CD4-positive, alpha-beta T cell treated with Interleukin-1 beta for 1 hour (primary cell): ENCODE results near the gene PDZRN3.

Experiments
- DNase-seq, 2 donors: peaks; one replicate each; pipeline ENCODE4 v3.0.0-alpha.2; 2020 to 2022

PDZRN3 gene

DNA sequence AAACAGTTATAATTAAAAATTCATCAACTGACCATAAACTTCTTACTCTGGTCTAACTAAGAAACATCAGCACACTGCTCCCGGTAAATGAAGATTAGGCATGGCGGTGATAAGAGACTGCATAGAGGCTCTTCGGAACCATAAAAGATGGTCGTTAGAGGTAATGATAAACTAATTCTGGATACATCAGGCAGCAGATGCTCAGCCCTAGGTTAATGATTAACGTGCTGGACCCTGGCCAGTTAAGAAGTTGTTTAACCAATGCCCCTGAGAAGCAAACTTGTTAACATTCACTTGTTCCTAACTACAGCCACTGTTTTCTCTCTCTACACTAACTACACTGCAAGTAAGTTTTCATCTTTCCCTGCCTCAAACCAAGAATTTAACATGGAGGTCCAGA lies 111.5 kb downstream of the PDZRN3 start:
- DNase-seq = no peak

DNA sequence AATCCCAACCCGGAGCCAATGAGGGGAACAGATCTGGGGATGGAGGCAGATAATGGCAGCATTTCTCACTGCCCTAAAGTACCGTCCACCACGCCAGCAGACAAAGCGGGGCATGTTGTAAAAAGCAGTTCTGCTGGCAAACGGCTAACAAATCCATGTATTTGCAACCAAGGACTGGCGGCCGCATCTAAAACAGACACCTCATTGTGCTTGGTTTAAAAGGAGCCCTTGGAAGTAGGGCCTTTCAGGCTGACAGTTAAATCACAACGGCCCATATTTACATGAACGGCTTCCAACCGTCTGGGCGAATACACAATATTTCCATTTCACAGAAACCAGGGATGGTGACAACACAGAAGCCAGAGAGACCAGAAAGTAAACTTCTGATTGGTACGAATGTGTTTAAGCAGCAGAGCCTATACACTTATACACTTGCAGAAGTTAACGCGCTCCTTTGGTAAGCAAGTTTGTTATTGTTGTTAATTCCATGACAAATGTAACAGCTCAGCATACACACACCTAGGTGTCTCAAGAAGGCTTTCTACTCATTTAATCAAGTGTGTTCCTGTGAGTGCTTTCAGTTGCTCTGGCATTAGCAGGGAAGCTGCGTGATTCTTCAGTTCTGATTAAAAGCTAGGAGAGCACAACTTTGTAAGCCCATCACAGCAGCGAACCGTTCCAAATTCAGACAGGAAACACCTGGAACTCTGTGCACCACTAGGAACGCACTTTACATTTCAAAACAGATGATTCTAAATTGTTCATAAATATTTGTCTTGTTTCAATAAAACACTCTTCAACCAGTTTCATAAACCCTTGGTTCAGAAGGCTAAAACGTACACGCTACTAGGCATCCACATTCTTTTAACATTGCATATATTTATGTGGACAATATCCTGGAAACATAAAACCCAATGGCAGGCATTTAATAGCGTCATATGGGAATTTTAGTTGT lies 112.9 kb downstream of the PDZRN3 start:
- no peak for DNase-seq

DNA sequence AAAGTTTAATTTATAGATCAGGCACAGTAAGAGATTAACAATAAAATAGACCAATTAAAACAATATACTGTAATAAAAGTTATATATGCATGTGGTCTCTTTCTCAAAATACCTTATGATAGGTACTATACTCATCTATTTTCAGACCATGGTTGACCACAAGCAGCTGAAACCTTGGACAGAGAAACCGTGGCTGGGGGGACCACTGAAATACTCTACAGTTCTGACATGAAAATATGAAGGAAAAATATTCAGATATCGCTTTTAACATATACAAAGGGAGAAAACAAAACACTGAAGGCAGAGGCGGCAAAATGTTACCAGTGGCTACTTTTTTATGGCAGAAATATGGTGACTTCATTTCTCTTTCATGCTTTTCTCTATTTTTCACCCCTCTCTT lies 114.0 kb downstream of the PDZRN3 start:
- DNase-seq = no peak

DNA sequence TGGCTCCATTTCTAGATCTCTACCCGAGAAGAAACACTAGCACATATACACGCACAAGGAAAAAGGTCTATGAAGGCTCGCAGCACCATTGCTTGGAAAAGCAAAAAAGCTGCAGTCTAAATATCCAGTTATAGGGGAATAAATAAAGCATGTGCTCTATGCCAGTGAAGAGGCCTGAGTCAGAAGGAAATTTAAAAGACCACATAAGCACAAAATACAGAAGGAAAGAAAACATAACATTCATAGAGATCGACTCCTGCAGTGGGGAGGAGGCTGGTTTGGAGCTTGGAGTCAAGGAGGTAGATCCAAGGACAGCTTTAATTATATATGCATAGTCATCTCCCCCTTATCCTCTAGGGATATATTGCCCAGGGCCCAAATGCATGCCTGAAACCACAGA lies 114.4 kb downstream of the PDZRN3 start:
- DNase-seq = no peak

DNA sequence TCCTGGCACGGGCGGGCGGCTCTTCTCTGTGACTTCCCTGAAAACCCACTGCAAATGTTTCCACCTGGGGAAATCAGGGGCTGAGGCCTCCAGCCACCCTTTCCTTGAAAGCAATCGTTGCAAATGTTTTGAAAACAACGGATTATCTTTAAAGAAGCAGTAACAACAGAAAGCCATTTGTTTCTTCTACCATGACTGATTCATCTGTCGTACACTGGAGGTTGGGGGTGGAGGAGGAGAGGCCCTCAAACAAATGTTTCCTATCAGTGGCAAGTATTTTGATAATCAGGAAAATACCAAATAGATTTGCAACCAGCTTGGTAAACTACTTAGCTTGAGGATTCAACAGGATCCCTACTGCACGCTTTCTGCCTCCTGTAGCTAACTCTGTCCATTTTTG lies 114.9 kb downstream of the PDZRN3 start:
- DNase-seq = no peak

DNA sequence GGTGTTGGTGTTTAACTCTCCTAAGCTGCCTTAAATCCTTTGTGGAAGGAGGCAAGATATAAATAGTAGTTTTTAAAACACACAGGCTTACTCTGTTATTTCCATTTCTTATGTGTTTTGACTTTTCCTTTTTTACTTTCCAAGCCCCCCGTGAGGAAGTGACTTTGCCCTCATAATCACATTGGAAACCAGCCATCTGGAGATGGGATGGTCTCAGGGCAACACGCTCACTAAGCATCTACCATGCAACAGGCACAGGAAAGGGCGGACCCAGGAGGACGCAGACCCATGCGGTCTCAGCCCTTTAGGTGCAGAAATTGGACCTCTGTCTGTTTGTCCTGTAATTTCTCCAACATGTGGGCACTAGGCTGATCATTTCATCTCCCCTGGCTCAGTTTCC lies 115.7 kb downstream of the PDZRN3 start:
- no peak for DNase-seq

DNA sequence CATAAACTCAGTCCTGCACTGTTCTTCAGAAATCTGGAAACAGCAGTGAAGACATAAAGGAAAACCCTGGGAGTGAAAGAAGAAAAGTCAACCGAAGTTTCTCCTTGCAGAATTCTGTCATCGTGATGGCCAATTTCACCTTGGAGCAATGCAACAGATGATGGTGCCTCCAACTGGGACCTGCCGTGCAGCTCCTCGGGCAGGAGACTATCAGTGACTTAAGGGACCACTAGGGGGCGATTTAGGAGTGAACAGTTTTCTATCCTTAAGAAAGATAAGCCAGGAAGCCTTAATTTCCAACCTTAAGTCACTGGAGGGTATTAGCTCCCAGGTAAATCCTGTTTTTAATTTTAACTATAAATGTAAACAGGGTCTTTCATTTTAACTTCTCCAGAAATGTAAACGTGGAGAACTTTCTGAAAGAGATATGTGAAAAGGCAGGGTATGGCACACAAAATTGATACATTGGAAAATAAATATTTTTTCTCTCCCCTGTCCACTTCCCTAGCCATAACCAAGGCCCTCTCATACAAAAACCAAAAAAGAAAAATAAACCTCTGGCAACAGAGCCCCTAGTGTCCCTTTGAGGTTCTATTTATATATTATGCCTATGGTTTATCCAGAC lies 116.3 kb downstream of the PDZRN3 start:
- DNase-seq = peak in 1 of 2 donors; percentile 14

DNA sequence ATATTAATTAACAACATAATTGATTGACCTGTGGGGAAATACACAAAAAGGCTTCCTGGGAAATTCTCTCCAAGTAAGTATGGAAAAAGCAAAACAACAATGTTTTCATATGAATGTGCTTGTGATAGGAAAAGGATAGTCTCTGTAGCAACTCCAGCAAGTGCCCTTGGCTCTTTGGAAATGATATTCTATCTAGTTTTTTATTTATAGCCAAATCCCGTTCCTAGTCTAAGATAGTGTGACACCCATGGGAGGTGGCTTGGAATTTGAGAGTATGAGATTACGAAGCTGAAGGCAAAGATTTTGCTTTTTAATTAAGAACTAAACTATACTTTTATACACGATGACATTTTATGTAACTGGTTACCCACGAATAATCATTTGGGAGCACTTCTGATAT lies 119.9 kb downstream of the PDZRN3 start:
- no peak for DNase-seq

DNA sequence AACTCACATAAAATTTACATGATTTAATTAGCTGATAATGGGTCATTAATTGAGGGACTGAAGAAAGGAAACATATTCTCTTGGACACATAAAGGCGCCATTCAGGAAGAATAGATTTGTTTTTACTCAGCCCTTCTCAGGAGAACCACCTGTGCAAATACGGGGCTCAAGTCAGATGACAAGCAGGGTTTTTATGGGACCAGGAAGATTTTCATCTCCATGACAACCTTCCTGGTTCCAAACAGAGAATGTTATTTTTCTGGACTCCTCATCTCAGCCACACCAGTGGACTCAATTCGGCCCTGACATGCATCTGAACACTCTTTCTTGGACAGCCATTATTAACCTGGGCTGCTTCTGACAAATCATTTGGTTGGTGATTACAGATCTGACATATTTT lies 120.5 kb downstream of the PDZRN3 start:
- no peak for DNase-seq

DNA sequence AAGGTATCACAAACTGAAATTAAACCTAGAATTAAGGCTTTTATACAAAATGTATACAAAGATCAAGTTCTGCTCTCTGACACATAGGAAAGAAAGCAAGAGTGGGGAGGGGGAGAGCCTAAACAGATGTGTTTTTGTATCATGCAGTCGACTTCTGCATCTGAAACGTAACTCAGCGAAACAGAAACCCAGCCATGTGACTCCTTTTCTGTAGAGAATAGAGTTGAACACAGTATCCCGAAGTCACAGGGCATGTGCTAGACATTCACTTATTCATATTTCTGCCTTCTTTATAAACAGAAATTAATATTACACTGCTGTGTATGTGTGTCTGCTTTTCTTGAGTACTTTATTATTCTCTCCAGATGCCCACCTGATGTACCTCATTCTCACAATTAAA lies 121.0 kb downstream of the PDZRN3 start:
- no peak for DNase-seq

DNA sequence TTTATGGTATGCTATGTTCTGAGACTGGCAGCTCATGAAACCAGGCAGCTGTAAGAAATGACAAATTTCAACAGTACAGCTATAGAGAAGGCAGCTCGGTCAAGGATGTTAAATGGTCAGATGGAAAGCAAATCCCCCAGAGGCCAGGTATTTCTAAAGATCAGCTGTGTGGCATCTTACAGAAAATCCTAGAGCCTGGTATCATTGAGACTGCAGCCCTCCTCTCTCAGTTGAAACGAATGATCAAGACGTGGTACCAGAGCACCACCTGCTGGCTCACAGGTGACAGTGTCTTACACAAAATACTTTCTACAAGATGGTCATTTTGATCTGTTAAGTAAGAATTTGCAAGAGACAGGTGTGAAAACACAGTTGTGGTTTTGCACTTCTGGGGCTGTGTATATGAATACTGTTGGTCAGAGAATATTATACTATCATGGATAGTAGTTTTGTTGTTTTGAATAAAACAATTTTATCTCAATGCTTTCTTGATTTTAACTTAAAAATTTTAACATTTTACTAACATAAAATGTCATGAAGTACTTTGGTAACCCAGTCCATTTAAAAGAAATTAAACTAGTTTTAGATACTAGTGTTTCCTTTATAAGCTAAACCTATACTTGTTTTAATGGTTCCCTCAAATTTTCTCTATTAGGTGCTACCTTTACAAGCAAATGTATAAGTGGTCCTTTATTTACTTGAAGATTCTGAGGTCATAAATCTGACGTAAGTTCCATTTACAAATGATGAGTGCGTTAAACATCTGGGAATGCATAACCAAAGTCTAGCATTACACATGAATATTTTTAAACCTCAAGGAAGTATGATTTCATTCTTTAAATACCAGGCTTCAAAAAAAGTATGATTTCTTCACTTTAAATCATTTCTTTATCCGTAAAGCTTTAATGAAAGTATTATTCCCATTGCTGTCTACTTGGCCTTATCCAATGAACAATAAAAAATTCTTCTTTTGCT lies 121.8 kb downstream of the PDZRN3 start:
- DNase-seq = peak; percentile 36 to 39

DNA sequence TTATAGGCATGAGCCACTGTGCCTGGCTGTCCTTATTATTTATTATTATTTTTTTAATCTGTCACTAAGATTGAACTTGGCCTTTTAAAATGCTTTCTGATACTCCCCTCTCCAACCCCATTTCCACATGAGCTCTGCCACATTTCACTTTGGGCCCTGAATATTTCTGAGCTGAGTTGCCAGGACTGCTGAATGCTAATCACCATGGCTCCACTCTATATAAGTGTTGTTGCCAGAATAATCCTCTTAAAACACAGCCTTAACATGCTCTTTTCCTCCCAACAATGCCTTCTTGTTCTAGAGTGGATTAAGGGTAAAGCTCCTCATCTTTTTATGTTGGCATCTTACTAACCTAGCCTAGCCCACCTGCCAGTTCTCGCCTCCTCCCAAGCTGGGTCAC lies 124.4 kb downstream of the PDZRN3 start:
- no peak for DNase-seq

DNA sequence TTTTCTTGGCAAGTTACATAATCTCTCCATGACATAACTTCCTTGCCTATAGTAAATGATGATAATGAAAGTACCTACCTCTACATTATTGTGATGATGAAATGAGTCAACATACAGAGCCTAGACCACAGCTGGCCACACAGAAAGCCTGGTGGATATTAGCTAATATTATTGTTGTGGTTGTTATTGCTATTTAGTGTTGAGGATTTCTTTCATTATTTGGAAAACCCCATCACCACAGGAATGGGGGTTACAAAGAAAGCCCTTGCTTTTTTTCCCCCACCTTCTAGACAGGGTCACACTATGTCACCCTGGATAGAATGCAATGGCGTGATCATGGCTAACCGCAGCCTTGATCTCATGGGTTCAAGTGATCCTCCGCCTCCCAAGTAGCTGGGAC lies 125.0 kb downstream of the PDZRN3 start:
- no peak for DNase-seq

DNA sequence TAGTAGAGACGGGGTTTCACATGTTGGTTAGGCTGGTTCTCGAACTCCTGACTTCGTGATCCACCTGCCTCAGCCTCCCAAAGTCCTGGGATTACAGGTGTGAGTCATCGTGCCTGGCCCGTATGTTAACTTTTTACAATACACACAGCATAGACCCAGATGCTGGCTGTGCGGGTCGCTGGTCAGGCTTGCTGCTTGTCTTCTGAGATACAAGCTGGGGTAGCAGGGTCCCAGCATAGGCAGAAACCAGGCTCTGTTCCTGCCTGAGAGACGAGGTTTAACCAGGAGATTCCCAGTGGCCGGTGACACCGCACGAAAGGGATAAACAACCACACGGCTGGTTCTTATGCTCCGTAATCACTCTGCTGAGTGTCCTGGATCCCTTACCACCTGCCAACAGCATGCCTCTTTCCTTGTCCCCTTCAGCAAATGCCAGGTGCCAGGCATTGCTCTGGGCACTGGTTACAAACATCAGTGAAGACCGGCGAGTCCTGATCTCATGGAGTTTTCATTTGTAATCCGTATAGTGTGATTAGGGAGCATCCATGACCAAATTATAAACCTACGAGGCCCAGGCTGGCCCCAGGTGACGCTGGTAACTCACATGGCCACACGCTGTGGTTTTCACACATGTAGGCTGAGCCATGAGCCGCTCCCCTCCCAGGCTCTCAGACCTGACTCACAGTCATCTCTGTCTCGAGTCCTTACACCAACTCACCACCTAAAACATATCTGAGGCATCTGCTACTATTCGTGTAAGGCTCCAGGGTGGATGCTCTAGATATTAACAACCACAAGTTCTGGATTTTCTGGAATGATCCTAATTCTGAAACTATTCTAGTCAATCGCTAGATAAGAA lies 125.7 kb downstream of the PDZRN3 start:
- DNase-seq = no peak

DNA sequence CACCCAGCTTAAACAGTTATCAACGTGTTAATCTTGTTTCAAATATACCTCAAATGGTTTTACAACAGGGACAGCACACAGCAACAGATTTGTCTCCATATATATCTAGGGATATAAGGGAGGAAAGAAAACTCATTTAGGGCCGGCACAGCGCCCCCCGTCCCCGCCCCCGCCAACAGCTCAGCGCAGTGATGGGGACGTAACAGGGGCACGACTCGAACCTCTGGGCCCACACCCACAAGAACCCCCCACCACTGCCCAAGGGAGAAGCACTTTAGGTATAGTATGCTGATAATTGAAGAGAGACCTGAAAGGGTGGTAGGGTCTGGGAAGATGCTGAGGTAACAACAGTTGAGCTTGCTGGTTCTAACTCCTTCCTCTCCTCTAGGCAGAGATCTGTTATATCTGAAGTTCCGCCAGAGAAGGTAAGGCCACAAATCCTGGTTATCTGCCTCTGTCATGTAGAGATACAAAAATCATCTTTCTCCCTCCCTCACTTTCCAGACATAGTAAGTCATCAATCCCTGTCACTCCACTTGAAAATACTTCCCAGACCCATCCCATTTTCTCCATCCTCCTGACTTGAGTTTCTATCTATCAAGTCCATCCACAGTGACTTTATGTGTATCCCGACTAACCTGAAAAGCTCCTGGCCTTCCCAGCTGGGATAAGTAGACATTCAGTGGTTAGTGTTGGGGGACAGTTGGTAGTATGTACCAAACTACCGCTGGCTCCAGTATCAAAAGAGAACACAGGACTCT lies 126.9 kb downstream of the PDZRN3 start:
- no peak for DNase-seq

DNA sequence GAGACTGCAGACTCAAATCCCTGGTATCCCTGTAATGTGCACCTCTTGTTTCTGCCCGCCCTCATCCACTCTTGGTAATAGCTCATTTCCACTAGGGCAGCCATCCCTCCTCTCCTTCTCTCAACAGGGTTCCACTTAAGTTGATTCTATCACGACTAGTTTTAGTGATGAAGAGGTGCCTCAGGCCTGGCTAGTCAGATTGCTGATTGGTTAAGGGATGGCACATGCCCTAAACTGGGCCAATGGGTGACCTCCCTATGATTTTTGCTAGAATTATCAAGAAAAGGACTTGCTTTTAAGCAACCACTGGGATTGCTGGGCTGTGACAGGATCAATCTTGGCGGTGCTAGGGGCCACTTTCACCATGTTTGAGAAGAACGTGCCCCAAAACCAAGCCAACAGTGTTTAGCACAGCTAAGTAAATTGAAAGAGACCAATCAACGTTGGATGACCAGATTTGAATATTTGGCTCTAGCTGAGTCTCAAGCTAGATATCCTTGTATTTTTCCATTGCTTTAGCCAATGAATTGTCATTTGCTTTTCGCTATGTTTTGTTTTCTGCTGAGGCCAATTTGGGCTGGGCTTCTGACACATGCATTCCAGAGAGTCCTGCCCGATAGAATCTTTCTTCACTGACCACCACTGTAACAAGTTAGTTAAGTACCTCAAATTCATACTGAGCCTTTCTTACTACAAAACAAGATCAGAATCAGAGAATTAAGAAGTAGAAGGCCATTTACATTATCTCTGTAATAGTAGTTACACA lies 131.0 kb downstream of the PDZRN3 start:
- DNase-seq = no peak

DNA sequence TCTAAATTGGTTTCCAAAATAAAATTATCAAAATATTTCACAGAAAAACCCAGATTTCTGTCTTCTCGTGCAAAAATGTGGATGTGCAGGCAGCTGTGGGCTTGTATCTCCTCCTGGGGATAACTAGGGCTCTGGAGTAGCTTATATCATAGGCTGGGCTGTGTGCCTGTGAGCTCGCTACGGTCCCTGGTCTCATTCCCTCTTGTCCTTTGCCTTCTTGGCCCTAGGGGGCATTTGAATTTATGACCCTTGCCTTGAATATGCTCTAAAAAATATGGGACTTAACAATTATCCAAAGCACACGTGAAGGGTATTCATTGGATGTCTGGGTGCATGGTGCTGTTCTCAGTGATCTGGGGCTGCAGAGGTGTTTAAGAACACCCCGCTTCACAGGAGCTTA lies 132.6 kb downstream of the PDZRN3 start:
- no peak for DNase-seq

DNA sequence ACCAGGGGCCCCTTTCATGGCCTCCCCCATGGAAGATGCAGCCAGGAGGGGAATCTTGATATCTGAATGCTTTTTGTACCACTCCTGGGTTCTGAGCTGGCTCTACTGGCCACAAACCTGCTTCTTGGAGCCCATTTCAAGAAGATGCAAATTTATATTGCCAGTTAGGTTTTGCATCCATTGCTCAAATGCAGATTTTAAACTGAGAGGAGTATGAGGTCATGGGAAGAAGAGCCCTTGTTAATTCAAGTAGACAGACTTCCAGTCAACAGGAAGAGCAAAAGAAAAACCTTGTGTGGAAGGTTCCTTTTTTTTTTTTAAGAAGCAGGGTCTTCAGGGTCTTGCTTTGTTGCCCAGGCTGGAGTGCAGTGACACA lies 133.5 kb downstream of the PDZRN3 start:
- DNase-seq = no peak

DNA sequence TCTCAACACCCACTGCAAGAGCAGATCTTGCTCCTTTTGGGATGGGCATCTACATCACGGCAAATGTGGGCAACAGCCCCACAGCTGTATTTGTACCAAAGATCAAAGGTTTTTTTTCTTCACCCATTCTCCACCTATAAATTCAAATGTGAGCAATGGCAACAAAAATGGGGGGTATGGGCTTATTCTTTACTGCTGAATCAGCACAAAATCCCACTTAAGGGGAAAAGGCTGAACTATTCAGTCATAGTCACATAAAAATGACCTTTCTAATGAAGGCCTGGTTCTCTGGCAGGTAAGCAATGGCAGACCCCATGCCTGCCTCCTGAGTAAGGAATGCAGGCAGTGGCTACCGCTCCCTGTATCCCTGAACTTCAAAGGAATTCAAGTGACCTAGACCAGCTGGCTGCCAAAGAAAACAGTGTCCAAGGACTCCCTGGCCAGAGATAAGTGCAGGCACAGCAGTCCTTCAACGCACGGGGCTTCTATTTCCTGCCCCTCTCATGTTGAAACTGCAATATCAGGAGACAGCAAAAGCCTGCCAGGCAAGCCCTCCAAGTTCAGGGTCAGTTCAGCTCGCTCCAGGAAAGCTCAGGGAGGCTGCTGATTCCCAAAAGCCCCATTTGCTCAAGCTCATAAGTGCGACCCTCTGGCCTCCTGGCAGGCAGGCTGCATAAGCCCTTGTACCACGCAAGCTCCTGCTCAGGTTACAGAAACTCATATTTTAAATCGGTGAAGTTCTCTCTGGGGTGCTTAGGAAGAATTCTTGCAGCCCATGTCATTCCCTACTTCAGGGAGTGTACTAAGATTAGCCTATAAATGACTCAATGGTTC lies 134.1 kb downstream of the PDZRN3 start:
- DNase-seq = no peak

DNA sequence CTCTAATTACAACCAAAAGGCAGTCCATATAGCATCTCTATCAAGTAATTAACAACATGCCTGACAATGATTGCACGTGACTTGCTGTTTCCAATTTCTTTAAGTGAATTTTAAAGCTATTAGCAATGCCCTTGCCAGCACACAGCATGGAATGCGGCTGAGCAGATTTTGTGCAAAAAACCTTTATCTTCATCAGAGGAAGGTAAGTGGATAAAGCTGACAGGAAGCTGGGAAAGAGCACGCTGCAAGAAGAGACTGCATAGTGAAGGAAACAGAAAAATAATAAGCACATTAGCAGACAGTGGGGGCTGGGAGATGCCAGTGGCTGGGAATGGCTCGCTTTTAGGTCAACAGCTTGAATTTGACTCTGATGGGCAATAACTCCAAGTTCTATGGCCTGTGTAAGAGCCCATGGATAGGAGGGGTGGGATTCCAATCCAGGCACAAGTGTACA lies 138.8 kb downstream of the PDZRN3 start:
- DNase-seq = no peak
